Kidney epithelial cell (primary cell): ENCODE data around the gene WSB2. TPM values are rescaled to one million over a fixed set of nuclear protein-coding genes. Genes with fewer than 3 reads are reported as not detected.
A peak's percentile ranks its signal among the peaks of the same experiment; 100 is the strongest.
"Not testable (repeated sequence)": the region's sequence is repeated elsewhere in the genome, so short reads cannot be mapped to it uniquely, and the experiment has no call there.

Source experiments
- DNase-seq: peaks from one replicate; pipeline ENCODE4 v3.0.0-alpha.2; 2010; ENCODE audit warnings: low read depth
- H3K27me3 ChIP-seq: 2 replicates; pipeline ENCODE4 v1.6.0; 2011; ENCODE audit warnings: low read length; ENCODE audit not compliant: control insufficient read depth, insufficient read depth
- H3K36me3 ChIP-seq: 2 replicates; pipeline ENCODE4 v1.5.1; 2011; ENCODE audit warnings: low read length; ENCODE audit not compliant: control insufficient read depth, insufficient read depth
- H3K4me3 ChIP-seq: 2 replicates; pipeline ENCODE4 v1.5.1; 2011; ENCODE audit warnings: low read depth, mild to moderate bottlenecking, control low read depth, low read length
- CTCF ChIP-seq: IDR thresholded peaks from 2 replicates; pipeline ENCODE4 v1.5.1; 2011; ENCODE audit warnings: mild to moderate bottlenecking, moderate library complexity, low read length, control low read depth, inconsistent platforms; ENCODE audit not compliant: insufficient read depth, poor library complexity, severe bottlenecking
- total RNA-seq: library from RNA; depleted of rRNA; stranded (reverse); fragments of >200 nt; gene quantifications from 2 replicates; pipeline ENCODE4 v1.2.3, GENCODE V29; 2015

The WSB2 gene
- total RNA-seq, 1 donor from 2014 or later = 81.1 TPM

- Histone ChIP-seq H3K36me3 (no peaks in the 10 kb centered on the region), H3K4me3 (no peak overlapping the region), H3K27me3 (no peaks in the 10 kb centered on the region)
- TF ChIP-seq CTCF = no peak
- DNase-seq = no peak
Measured at GRCh38 chr12:118023301-118023860, 37.6 kb downstream of the WSB2 start.

- no peak for DNase-seq
- Histone ChIP-seq H3K36me3 (no peaks in the 10 kb centered on the region), H3K27me3 (no peaks in the 10 kb centered on the region), H3K4me3 (no peak overlapping the region)
- no peak for TF ChIP-seq CTCF
Measured at GRCh38 chr12:118022728-118023109, 38.3 kb downstream of the WSB2 start.

- not testable (repeated sequence) for DNase-seq, H3K27me3 ChIP-seq
Measured at GRCh38 chr12:118022097-118022727, 38.8 kb downstream of the WSB2 start.

GRCh38 chr12:118020036-118020435 is 40.9 kb downstream of the WSB2 start:
- no peak for DNase-seq
- no peak for TF ChIP-seq CTCF
- Histone ChIP-seq H3K4me3 (no peak overlapping the region), H3K36me3 (no peaks in the 10 kb centered on the region), H3K27me3 (no peaks in the 10 kb centered on the region)

More at GRCh38 chr12:118022097-118022727, 38.8 kb downstream of the WSB2 start:
- not testable (repeated sequence) for H3K36me3 ChIP-seq, H3K4me3 ChIP-seq

GRCh38 chr12:118017926-118018325 is 43.1 kb downstream of the WSB2 start:
- Histone ChIP-seq H3K4me3 (no peak overlapping the region), H3K27me3 (no peaks in the 10 kb centered on the region), H3K36me3 (no peaks in the 10 kb centered on the region)
- no peak for DNase-seq
- no peak for TF ChIP-seq CTCF

DNA sequence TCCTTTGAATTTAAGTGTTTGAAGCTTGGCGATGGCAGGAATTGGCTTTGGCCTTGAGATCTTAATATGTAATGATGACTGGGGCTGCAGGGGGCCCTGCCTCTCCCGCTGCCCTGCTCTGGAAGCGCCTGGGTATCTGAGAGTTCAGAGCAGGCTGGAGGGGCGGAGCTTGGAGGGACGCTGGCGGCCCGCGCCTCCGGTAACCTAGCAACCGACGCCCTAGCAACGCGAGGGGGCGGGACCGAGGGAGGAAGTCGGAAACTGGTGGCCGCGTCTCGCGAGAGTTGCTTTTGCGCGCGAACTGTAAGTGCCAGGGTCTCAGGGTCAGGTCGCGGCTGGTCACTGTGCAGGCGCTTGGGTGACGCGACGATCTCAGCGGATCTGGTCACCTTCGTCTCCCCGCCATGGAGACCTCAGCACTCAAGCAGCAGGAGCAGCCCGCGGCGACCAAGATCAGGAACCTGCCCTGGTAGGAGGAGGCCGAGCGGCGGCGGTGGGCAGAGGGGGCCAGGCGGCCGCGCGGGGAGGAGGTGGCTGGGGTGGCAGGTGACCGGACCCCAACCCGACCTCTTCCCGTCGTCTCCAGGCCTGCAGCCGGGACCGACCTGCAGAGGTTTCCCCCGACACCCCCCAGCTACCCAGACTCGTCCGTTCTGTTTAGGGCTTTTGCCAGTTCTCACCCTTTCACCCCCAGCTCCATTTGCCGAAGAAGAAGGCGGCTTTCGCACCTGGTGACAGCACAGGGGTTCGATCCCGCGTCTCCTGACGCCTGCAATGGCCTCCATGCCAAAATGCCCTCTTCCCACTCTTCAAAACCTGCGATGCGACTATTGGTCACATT is 44.3 kb downstream of the WSB2 start, which contains the start of gene RFC5:
Gene RFC5 (plus strand): TSS at position 280 of the 841 bp plus-strand sequence. CDS start 125 bp downstream, at position 405.
- Histone ChIP-seq H3K36me3 (no peaks in the 10 kb centered on the region), H3K4me3 (peak within 1 kb of the TSS; percentile 98), H3K27me3 (no peaks in the 10 kb centered on the region)
- TF ChIP-seq CTCF = no peak
- DNase-seq = peak; percentile 83
